K562 (cell line): ENCODE data around the gene LIPT2. TPM values are rescaled to one million over a fixed set of nuclear protein-coding genes. Genes with fewer than 3 reads are reported as not detected.

Experiments
- BACH1 ChIP-seq: fragments of 200-800 bp; sonication (Bioruptor generic); IDR thresholded peaks from 2 replicates; pipeline ENCODE4 v1.6.1; 2016; ENCODE audit warnings: missing genetic modification characterization, missing compliant biosample characterization
- CHCHD3 ChIP-seq: fragments of 250-450 bp; sonication (Bioruptor Pico); IDR thresholded peaks from 2 replicates; pipeline ENCODE4 v2.1.2; 2022; ENCODE audit warnings: mild to moderate bottlenecking
- CREB3 ChIP-seq: fragments of 450-650 bp; conservative IDR thresholded peaks from 2 replicates; pipeline ENCODE4 v1.6.1; 2016; ENCODE audit warnings: missing genetic modification characterization, low read depth, mild to moderate bottlenecking, missing compliant biosample characterization, moderate library complexity
- ERF ChIP-seq: fragments of 450-650 bp; formaldehyde crosslinking; IDR thresholded peaks from 2 replicates; pipeline ENCODE4 v1.4.0; 2020; ENCODE audit warnings: mild to moderate bottlenecking, mixed read lengths
- KDM1A ChIP-seq, 2 experiments: fragments of 450-650 bp; IDR thresholded peaks; 2 replicates each; pipeline ENCODE4 v1.6.1; 2016; ENCODE audit warnings: mild to moderate bottlenecking in 2 of 2
- NCOA2 ChIP-seq, 2 experiments: fragments of 450-650 bp; IDR thresholded peaks; 2 replicates each; pipeline ENCODE4 v1.6.1; 2018; ENCODE audit warnings: mild to moderate bottlenecking in 2 of 2, moderate library complexity in 1 of 2; ENCODE audit not compliant: partially characterized antibody in 2 of 2
- RAD21 ChIP-seq, 2 experiments: fragments of 250-450 bp in 1 of 2; fragments of 450-650 bp in 1 of 2; sonication (Bioruptor Pico) in 1 of 2; formaldehyde crosslinking in 1 of 2; IDR thresholded peaks in 1 of 2; conservative IDR thresholded peaks in 1 of 2; 2 replicates each; pipeline versions ENCODE4 v1.4.0 to v1.8.0; 2020 to 2022; ENCODE audit warnings: mild to moderate bottlenecking in 2 of 2, moderate library complexity in 1 of 2
- TFAM ChIP-seq: fragments of 250-450 bp; sonication (Bioruptor Pico); conservative IDR thresholded peaks from 2 replicates; pipeline ENCODE4 v1.5.0; 2021; ENCODE audit warnings: mild to moderate bottlenecking, moderate library complexity
- ZBTB12 ChIP-seq: fragments of 250-450 bp; sonication (Bioruptor Pico); IDR thresholded peaks from 2 replicates; pipeline ENCODE4 v1.4.0; 2020
- ZC3H4 ChIP-seq: sonication (generic); formaldehyde crosslinking; IDR thresholded peaks from 2 replicates; pipeline ENCODE4 v1.9.0; 2021; ENCODE audit warnings: missing genetic modification reagents, borderline replicate concordance
- ZEB2 ChIP-seq: fragments of 450-650 bp; IDR thresholded peaks from 2 replicates; pipeline ENCODE4 v1.6.1; 2016
- ZNF224 ChIP-seq: sonication (generic); formaldehyde crosslinking; IDR thresholded peaks from 2 replicates; pipeline ENCODE4 v1.8.0; 2022; ENCODE audit warnings: mild to moderate bottlenecking, missing genetic modification reagents
- polyA plus RNA-seq, 8 experiments: library from polyadenylated mRNA; depleted of rRNA in 4 of 8; stranded (reverse) in 5 of 8; unstranded in 3 of 8; fragments of >200 nt; fragmentation: Nextera tagmentation in 2 of 8; fragmentation: Illumina TruSeq in 1 of 8; extraction: Ambion mirVana in 2 of 8; extraction: Trizol in 1 of 8; gene quantifications; 2 replicates each; pipeline versions ENCODE4 v1.2.1 to v1.2.3, GENCODE V29; 2011 to 2014; ENCODE audit warnings: inconsistent platforms in 1 of 8, missing spikeins in 1 of 8
- total RNA-seq, 7 experiments: library from RNA; depleted of rRNA in 6 of 7; stranded (reverse); fragments of >200 nt in 6 of 7; fragmentation: Illumina TruSeq in 2 of 7; extraction: Trizol in 2 of 7; gene quantifications; 2 replicates each; pipeline versions ENCODE4 v1.2.1 to v1.2.3, GENCODE V29; 2011 to 2021; ENCODE audit warnings: low replicate concordance in 1 of 7
- TF ChIP-seq, protein P1 (sequence below): IDR thresholded peaks from 3 replicates; pipeline ENCODE4 v1.6.1; 2011; ENCODE audit warnings: borderline replicate concordance, mild to moderate bottlenecking; ENCODE audit not compliant: insufficient read length, insufficient read depth
- TF ChIP-seq, protein P2 (sequence below), 3 experiments: fragments of 200-800 bp in 1 of 3; fragments of 250-450 bp in 1 of 3; fragments of 450-650 bp in 1 of 3; sonication (Bioruptor Pico) in 1 of 3; sonication (Bioruptor generic) in 1 of 3; formaldehyde crosslinking in 1 of 3; IDR thresholded peaks; 2 replicates each; pipeline versions ENCODE4 v1.6.1 to v1.8.0; 2016 to 2022; ENCODE audit warnings: mild to moderate bottlenecking in 2 of 3, missing genetic modification characterization in 2 of 3, missing compliant biosample characterization in 1 of 3, moderate library complexity in 1 of 3
- TF ChIP-seq, protein P3 (sequence below): IDR thresholded peaks from 2 replicates; pipeline ENCODE4 v1.6.1; 2014; ENCODE audit warnings: antibody characterized with exemption
- TF ChIP-seq, protein P4 (sequence below), 2 experiments: fragments of 450-650 bp in 1 of 2; sonication (generic) in 1 of 2; formaldehyde crosslinking; conservative IDR thresholded peaks; 2 replicates each; pipeline versions ENCODE4 v1.4.0 to v1.8.1; 2020 to 2022; ENCODE audit warnings: mild to moderate bottlenecking in 1 of 2, missing genetic modification reagents in 1 of 2

The LIPT2 gene
- total and polyA plus RNA-seq, 9 of the 15 experiments (the other 6 are each of a cell fraction or from before 2014, with no cell fraction given), result 1.00 to 5.2 (median 3.5) TPM

- TF ChIP-seq ZBTB12 (CRISPR knock-in tag), result no peak
- TF ChIP-seq RAD21 (CRISPR knock-in tag; conservative IDR thresholded peaks at IDR 0.05 in 1 of 2, IDR thresholded peaks at IDR 0.05 in 1 of 2), result no peak
- no peak for TF ChIP-seq ZNF224 (CRISPR knock-in tag)
- no peak for TF ChIP-seq ZC3H4 (CRISPR knock-in tag)
- TF ChIP-seq KDM1A (IDR thresholded peaks at IDR 0.05), result peak in 1 of 2 experiments; percentile 10; a peak in 1 of 4 replicates
- TF ChIP-seq, protein P1, sequence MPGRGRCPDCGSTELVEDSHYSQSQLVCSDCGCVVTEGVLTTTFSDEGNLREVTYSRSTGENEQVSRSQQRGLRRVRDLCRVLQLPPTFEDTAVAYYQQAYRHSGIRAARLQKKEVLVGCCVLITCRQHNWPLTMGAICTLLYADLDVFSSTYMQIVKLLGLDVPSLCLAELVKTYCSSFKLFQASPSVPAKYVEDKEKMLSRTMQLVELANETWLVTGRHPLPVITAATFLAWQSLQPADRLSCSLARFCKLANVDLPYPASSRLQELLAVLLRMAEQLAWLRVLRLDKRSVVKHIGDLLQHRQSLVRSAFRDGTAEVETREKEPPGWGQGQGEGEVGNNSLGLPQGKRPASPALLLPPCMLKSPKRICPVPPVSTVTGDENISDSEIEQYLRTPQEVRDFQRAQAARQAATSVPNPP, result no peak
- no peak for TF ChIP-seq ZEB2
- TF ChIP-seq, protein P2, sequence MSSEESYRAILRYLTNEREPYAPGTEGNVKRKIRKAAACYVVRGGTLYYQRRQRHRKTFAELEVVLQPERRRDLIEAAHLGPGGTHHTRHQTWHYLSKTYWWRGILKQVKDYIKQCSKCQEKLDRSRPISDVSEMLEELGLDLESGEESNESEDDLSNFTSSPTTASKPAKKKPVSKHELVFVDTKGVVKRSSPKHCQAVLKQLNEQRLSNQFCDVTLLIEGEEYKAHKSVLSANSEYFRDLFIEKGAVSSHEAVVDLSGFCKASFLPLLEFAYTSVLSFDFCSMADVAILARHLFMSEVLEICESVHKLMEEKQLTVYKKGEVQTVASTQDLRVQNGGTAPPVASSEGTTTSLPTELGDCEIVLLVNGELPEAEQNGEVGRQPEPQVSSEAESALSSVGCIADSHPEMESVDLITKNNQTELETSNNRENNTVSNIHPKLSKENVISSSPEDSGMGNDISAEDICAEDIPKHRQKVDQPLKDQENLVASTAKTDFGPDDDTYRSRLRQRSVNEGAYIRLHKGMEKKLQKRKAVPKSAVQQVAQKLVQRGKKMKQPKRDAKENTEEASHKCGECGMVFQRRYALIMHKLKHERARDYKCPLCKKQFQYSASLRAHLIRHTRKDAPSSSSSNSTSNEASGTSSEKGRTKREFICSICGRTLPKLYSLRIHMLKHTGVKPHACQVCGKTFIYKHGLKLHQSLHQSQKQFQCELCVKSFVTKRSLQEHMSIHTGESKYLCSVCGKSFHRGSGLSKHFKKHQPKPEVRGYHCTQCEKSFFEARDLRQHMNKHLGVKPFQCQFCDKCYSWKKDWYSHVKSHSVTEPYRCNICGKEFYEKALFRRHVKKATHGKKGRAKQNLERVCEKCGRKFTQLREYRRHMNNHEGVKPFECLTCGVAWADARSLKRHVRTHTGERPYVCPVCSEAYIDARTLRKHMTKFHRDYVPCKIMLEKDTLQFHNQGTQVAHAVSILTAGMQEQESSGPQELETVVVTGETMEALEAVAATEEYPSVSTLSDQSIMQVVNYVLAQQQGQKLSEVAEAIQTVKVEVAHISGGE (CRISPR knock-in tag; IDR thresholded peaks at IDR 0.05), result peak in 1 of 3 experiments; percentile 62; a peak in 1 of 6 replicates
- TF ChIP-seq BACH1 (tag), result no peak
- TF ChIP-seq CREB3, result no peak; the same call in 1 of the 2 replicates
- TF ChIP-seq, protein P3, sequence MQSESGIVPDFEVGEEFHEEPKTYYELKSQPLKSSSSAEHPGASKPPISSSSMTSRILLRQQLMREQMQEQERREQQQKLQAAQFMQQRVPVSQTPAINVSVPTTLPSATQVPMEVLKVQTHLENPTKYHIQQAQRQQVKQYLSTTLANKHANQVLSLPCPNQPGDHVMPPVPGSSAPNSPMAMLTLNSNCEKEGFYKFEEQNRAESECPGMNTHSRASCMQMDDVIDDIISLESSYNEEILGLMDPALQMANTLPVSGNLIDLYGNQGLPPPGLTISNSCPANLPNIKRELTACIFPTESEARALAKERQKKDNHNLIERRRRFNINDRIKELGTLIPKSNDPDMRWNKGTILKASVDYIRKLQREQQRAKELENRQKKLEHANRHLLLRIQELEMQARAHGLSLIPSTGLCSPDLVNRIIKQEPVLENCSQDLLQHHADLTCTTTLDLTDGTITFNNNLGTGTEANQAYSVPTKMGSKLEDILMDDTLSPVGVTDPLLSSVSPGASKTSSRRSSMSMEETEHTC, result peak; percentile 56; the same call in 1 of the 2 replicates
- TF ChIP-seq ERF (CRISPR knock-in tag), result no peak
- TF ChIP-seq, protein P4, sequence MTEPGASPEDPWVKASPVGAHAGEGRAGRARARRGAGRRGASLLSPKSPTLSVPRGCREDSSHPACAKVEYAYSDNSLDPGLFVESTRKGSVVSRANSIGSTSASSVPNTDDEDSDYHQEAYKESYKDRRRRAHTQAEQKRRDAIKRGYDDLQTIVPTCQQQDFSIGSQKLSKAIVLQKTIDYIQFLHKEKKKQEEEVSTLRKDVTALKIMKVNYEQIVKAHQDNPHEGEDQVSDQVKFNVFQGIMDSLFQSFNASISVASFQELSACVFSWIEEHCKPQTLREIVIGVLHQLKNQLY (CRISPR knock-in tag; conservative IDR thresholded peaks at IDR 0.05), result no peak
- no peak for TF ChIP-seq NCOA2 (IDR thresholded peaks at IDR 0.05; ENCODE audit: partially characterized antibody in 2 of 2)
- TF ChIP-seq TFAM (CRISPR knock-in tag), result no peak
- no peak for TF ChIP-seq CHCHD3
Measured at GRCh38 chr11:74459584-74459983, 33.9 kb downstream of the LIPT2 start (continued).
